Measurements from ENCODE around the gene DENND1A. TPM values are rescaled to one million over a fixed set of nuclear protein-coding genes. Genes with fewer than 3 reads are reported as not detected.

The DENND1A gene
- total and polyA plus RNA-seq, 7 donors, result 12.8 to 33.2 (median 19.2) TPM

- H3K36me3 ChIP-seq, result peaks cover 0 to 10% (median 0%) of the 10 kb centered on the region in 4 donors
- DNase-seq, result no peak
- TF ChIP-seq, protein P1, sequence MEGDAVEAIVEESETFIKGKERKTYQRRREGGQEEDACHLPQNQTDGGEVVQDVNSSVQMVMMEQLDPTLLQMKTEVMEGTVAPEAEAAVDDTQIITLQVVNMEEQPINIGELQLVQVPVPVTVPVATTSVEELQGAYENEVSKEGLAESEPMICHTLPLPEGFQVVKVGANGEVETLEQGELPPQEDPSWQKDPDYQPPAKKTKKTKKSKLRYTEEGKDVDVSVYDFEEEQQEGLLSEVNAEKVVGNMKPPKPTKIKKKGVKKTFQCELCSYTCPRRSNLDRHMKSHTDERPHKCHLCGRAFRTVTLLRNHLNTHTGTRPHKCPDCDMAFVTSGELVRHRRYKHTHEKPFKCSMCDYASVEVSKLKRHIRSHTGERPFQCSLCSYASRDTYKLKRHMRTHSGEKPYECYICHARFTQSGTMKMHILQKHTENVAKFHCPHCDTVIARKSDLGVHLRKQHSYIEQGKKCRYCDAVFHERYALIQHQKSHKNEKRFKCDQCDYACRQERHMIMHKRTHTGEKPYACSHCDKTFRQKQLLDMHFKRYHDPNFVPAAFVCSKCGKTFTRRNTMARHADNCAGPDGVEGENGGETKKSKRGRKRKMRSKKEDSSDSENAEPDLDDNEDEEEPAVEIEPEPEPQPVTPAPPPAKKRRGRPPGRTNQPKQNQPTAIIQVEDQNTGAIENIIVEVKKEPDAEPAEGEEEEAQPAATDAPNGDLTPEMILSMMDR (IDR thresholded peaks at IDR 0.05), result no peak
- TF ChIP-seq POLR2AphosphoS5 (IDR thresholded peaks at IDR 0.05), result no peak
- no peak for TF ChIP-seq EP300 (IDR thresholded peaks at IDR 0.05)
- no peak for TF ChIP-seq POLR2A (IDR thresholded peaks at IDR 0.05)
- no peaks in the 10 kb centered on the region for H3K9me3 ChIP-seq
- no peaks in the 10 kb centered on the region for H3K27me3 ChIP-seq
- no peaks in the 10 kb centered on the region for H3K4me1 ChIP-seq
- intact Hi-C loops (cut with DNase I), result no loop called here
- H3K4me3 ChIP-seq, result no peak overlapping the region
- no peak overlapping the region for H3K27ac ChIP-seq
- WGBS, 2 donors, result 46 to 98% methylated on average over 2 of the region's 2 CpGs
Observed at GRCh38 chr9:123601828-123602227, 328.1 kb downstream of the DENND1A start.

DNA sequence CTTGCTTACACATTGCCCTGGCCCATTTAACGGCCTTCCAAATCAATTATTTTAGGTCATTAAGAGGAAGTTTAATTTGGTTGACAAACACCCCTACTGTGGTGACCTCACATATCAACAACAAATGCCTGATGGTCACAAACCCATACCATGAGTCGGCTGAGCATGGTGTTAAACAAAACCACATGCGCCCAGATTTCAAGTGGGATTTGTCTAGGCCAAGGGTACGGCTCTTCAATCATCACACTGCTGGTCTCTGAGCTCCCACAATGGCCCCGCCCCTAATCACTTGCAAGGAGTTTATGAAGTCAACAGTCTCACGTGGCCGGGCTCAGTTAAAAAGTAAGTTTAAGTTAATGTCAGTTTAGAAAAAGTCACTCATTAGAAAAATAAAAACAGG, 330.1 kb downstream of the DENND1A start:
- no peaks in the 10 kb centered on the region for H3K27me3 ChIP-seq
- H3K27ac ChIP-seq, result no peak overlapping the region
- H3K36me3 ChIP-seq, result peaks cover 0 to 6% (median 0%) of the 10 kb centered on the region in 4 donors
- intact Hi-C loops (cut with DNase I), result no loop called here
- H3K4me1 ChIP-seq, result no peaks in the 10 kb centered on the region
- TF ChIP-seq POLR2AphosphoS5 (IDR thresholded peaks at IDR 0.05), result no peak
- no peak for TF ChIP-seq POLR2A (IDR thresholded peaks at IDR 0.05)
- no peak for TF ChIP-seq EP300 (IDR thresholded peaks at IDR 0.05)
- TF ChIP-seq, protein P1 (IDR thresholded peaks at IDR 0.05), result no peak
- DNase-seq, result no peak
- H3K4me3 ChIP-seq, result no peak overlapping the region
- 94 to 95% methylated on average over 7 of the region's 7 CpGs for WGBS, 2 donors
- no peaks in the 10 kb centered on the region for H3K9me3 ChIP-seq

- no peak overlapping the region for H3K4me3 ChIP-seq
- no peaks in the 10 kb centered on the region for H3K4me1 ChIP-seq
- H3K36me3 ChIP-seq, result peaks cover 0 to 6% (median 0%) of the 10 kb centered on the region in 4 donors
- H3K27me3 ChIP-seq, result no peaks in the 10 kb centered on the region
- no peaks in the 10 kb centered on the region for H3K9me3 ChIP-seq
- no peak overlapping the region for H3K27ac ChIP-seq
- DNase-seq, result no peak
- intact Hi-C loops (cut with DNase I), result no loop called here
- 29 to 72% methylated on average over 8 of the region's 8 CpGs for WGBS, 2 donors
- TF ChIP-seq POLR2AphosphoS5 (IDR thresholded peaks at IDR 0.05) (no peak), EP300 (IDR thresholded peaks at IDR 0.05) (no peak), POLR2A (IDR thresholded peaks at IDR 0.05) (no peak)
Observed at GRCh38 chr9:123597876-123598556, 331.9 kb downstream of the DENND1A start.

- 19 to 60% methylated on average over 4 of the region's 4 CpGs for WGBS, 2 donors
- Histone ChIP-seq H3K36me3 (no peaks in the 10 kb centered on the region), H3K27ac (no peak overlapping the region), H3K4me1 (no peaks in the 10 kb centered on the region), H3K4me3 (no peak overlapping the region), H3K9me3 (no peaks in the 10 kb centered on the region), H3K27me3 (no peaks in the 10 kb centered on the region)
- no peak for DNase-seq
- intact Hi-C loops (cut with DNase I), result no loop called here
- TF ChIP-seq EP300 (IDR thresholded peaks at IDR 0.05) (no peak), POLR2A (IDR thresholded peaks at IDR 0.05) (no peak), POLR2AphosphoS5 (IDR thresholded peaks at IDR 0.05) (no peak)
- TF ChIP-seq, protein P1 (IDR thresholded peaks at IDR 0.05), result no peak
Observed at GRCh38 chr9:123597048-123597447, 332.9 kb downstream of the DENND1A start.

- DNase-seq, result no peak
- 96% methylated on average over 4 of the region's 4 CpGs for WGBS, 2 donors
Observed at GRCh38 chr9:123591283-123591682, 338.6 kb downstream of the DENND1A start.

More at GRCh38 chr9:123591283-123591682, 338.6 kb downstream of the DENND1A start:
- no peaks in the 10 kb centered on the region for H3K4me1 ChIP-seq
- no peak overlapping the region for H3K4me3 ChIP-seq
- no peak overlapping the region for H3K27ac ChIP-seq
- intact Hi-C loops (cut with DNase I), result no loop called here
- TF ChIP-seq POLR2A (IDR thresholded peaks at IDR 0.05), result no peak
- no peak for TF ChIP-seq POLR2AphosphoS5 (IDR thresholded peaks at IDR 0.05)
- TF ChIP-seq EP300 (IDR thresholded peaks at IDR 0.05), result no peak
- TF ChIP-seq, protein P1 (IDR thresholded peaks at IDR 0.05), result no peak
- H3K27me3 ChIP-seq, result no peaks in the 10 kb centered on the region
- H3K9me3 ChIP-seq, result peaks cover 0 to 2% (median 0%) of the 10 kb centered on the region in 4 donors
- no peaks in the 10 kb centered on the region for H3K36me3 ChIP-seq
